Stomach (tissue), 9 donors: ENCODE measurements around the gene ZNF609. TPM values are rescaled to one million over a fixed set of nuclear protein-coding genes. Genes with fewer than 3 reads are reported as not detected.

ENCODE experiments used
- DNase-seq, 2 donors: peaks; one replicate each; pipeline versions ENCODE4 v3.0.0 to v3.0.0-alpha.2; 2013 to 2019
- H3K27ac ChIP-seq, 5 donors: fragments of 200-600 bp in 4 of 5; sonication (generic) in 4 of 5; one replicate each; pipeline ENCODE4 v1.5.1; 2013 to 2019; ENCODE audit warnings: mild to moderate bottlenecking in 1 of 5, moderate library complexity in 1 of 5
- H3K27me3 ChIP-seq, 3 donors: fragments of 200-600 bp; sonication (generic); one replicate each; pipeline ENCODE4 v1.5.1; 2017 to 2019; ENCODE audit warnings: mixed run types in 1 of 3
- H3K36me3 ChIP-seq, 4 donors: fragments of 200-600 bp; sonication (generic); 1 replicate in 3 of 4; 2 replicates in 1 of 4; pipeline ENCODE4 v1.5.1; 2016 to 2019
- H3K4me1 ChIP-seq, 4 donors: fragments of 200-600 bp; sonication (generic); one replicate each; pipeline ENCODE4 v1.5.1; 2016 to 2019
- H3K4me3 ChIP-seq, 4 donors: fragments of 200-600 bp; sonication (generic) in 3 of 4; one replicate each; pipeline ENCODE4 v1.5.1; 2016 to 2019; ENCODE audit warnings: mild to moderate bottlenecking in 1 of 4
- H3K9me3 ChIP-seq, 4 donors: fragments of 200-600 bp; sonication (generic); one replicate each; pipeline ENCODE4 v1.5.1; 2016 to 2019
- CTCF ChIP-seq, 7 experiments: fragments of 450-650 bp in 4 of 7; fragments of 200-600 bp in 3 of 7; sonication (generic) in 3 of 7; IDR thresholded peaks; one replicate each; pipeline ENCODE4 v1.5.1; 2016 to 2019; ENCODE audit warnings: antibody characterized with exemption in 7 of 7, control low read depth in 2 of 7, mild to moderate bottlenecking in 1 of 7
- EP300 ChIP-seq: sonication (generic); formaldehyde crosslinking; IDR thresholded peaks from one replicate; pipeline ENCODE4 v1.6.1; 2017; ENCODE audit warnings: antibody characterized with exemption
- POLR2A ChIP-seq, 4 donors: fragments of 450-650 bp; IDR thresholded peaks; one replicate each; pipeline ENCODE4 v1.6.1; 2016; ENCODE audit warnings: antibody characterized with exemption in 4 of 4, control low read depth in 2 of 4, mild to moderate bottlenecking in 1 of 4, moderate library complexity in 1 of 4
- POLR2AphosphoS5 ChIP-seq, 3 donors: sonication (generic); formaldehyde crosslinking; IDR thresholded peaks; one replicate each; pipeline ENCODE4 v1.6.1; 2016; ENCODE audit warnings: antibody characterized with exemption in 3 of 3
- WGBS, 5 donors: extraction: QIAGEN DNeasy Blood & Tissue Kit in 3 of 5; methylation state at CpG; one replicate each; pipeline versions ENCODE4 v1.1.5 to v1.1.7; 2013 to 2018; 5-methylcytosine and 5-hydroxymethylcytosine counted together
- intact Hi-C: fragments of 100-400 bp; cut with DNase I; formaldehyde crosslinking; loops from one replicate; pipeline ENCODE4 v1.15.1; 2023; ENCODE audit warnings: low total_unique reads
- polyA plus RNA-seq, 3 donors: library from polyadenylated mRNA; stranded (reverse); fragments of 200-250 nt; gene quantifications; one replicate each; pipeline ENCODE4 v1.2.3, GENCODE V29; 2013
- total RNA-seq, 5 donors: library from RNA; depleted of rRNA; stranded (reverse); fragments of >200 nt; gene quantifications; one replicate each; pipeline versions ENCODE4 v1.1.0 to v1.2.3, GENCODE V29; 2014 to 2016
- donor health status: healthy with polysubstance abuse.
- donor health status: Bipolar disorder and iron deficiency.
- donor health status: healthy.

ZNF609 gene
- total and polyA plus RNA-seq, 8 donors = 2.7 to 64.7 (median 27.0) TPM

GRCh38 chr15:64549860-64550259 is 89.5 kb downstream of the ZNF609 start:
- no peak for TF ChIP-seq POLR2AphosphoS5 (IDR thresholded peaks at IDR 0.05)
- TF ChIP-seq EP300 = no peak
- TF ChIP-seq POLR2A (IDR thresholded peaks at IDR 0.05) = no peak
- no peak for TF ChIP-seq CTCF (IDR thresholded peaks at IDR 0.05)
- no peak for DNase-seq
- Histone ChIP-seq H3K36me3 (no peaks in the 10 kb centered on the region), H3K4me1 (peaks cover 0 to 19% (median 8%) of the 10 kb centered on the region in 4 donors), H3K27ac (no peak overlapping the region), H3K9me3 (no peaks in the 10 kb centered on the region), H3K27me3 (no peaks in the 10 kb centered on the region), H3K4me3 (no peak overlapping the region)
- 95 to 98% (median 96%) methylated on average over 2 of the region's 2 CpGs for WGBS, 5 donors
- intact Hi-C loops = no loop called here

- 79 to 91% (median 87%) methylated on average over 8 of the region's 8 CpGs for WGBS, 5 donors
- intact Hi-C loops = no loop called here
- H3K36me3 ChIP-seq = no peaks in the 10 kb centered on the region
- H3K4me1 ChIP-seq = peaks cover 0 to 19% (median 8%) of the 10 kb centered on the region in 4 donors
- no peak overlapping the region for H3K27ac ChIP-seq
- H3K9me3 ChIP-seq = no peaks in the 10 kb centered on the region
- no peak for DNase-seq
- H3K4me3 ChIP-seq = no peak overlapping the region
- H3K27me3 ChIP-seq = no peaks in the 10 kb centered on the region
- TF ChIP-seq POLR2A (IDR thresholded peaks at IDR 0.05) (no peak), EP300 (no peak), POLR2AphosphoS5 (IDR thresholded peaks at IDR 0.05) (no peak), CTCF (IDR thresholded peaks at IDR 0.05) (no peak)
These were observed 92.0 kb downstream of the ZNF609 start for GRCh38 chr15:64552281-64552948.

- Histone ChIP-seq H3K4me1 (peaks cover 0 to 30% (median 18%) of the 10 kb centered on the region in 4 donors), H3K36me3 (no peaks in the 10 kb centered on the region), H3K27ac (no peak overlapping the region), H3K9me3 (no peaks in the 10 kb centered on the region), H3K4me3 (no peak overlapping the region), H3K27me3 (no peaks in the 10 kb centered on the region)
- TF ChIP-seq POLR2A (IDR thresholded peaks at IDR 0.05) (no peak), EP300 (no peak), POLR2AphosphoS5 (IDR thresholded peaks at IDR 0.05) (no peak), CTCF (IDR thresholded peaks at IDR 0.05) (no peak)
- intact Hi-C loops = no loop called here
- no peak for DNase-seq
These were observed 98.2 kb downstream of the ZNF609 start for GRCh38 chr15:64558460-64559179.

- Histone ChIP-seq H3K9me3 (no peaks in the 10 kb centered on the region), H3K27me3 (no peaks in the 10 kb centered on the region), H3K27ac (no peak overlapping the region), H3K4me3 (no peak overlapping the region), H3K4me1 (peaks cover 0 to 30% (median 18%) of the 10 kb centered on the region in 4 donors), H3K36me3 (no peaks in the 10 kb centered on the region)
- TF ChIP-seq CTCF (IDR thresholded peaks at IDR 0.05) (no peak), POLR2A (IDR thresholded peaks at IDR 0.05) (no peak), POLR2AphosphoS5 (IDR thresholded peaks at IDR 0.05) (no peak), EP300 (no peak)
- no peak for DNase-seq
- intact Hi-C loops = no loop called here
- WGBS, 5 donors = 89 to 100% (median 98%) methylated on average over 2 of the region's 2 CpGs
These were observed 98.9 kb downstream of the ZNF609 start for GRCh38 chr15:64559243-64559642.
